ENCODE results near the gene AK6. TPM values are rescaled to one million over a fixed set of nuclear protein-coding genes. Genes with fewer than 3 reads are reported as not detected.

Gene AK6
- total RNA-seq, 3 donors from 2014 or later, result 21.4 to 35.8 (median 28.5) TPM

- ATAC-seq (peak; percentile 63), DNase-seq (no peak)
- peaks cover 31% of the 10 kb centered on the region for H3K4me1 ChIP-seq (ENCODE audit: low read depth)
- peak overlapping the region; percentile 66 for H3K4me3 ChIP-seq
- H3K36me3 ChIP-seq (ENCODE audit: low read depth), result peaks cover 4% of the 10 kb centered on the region
- TF ChIP-seq, protein P1, sequence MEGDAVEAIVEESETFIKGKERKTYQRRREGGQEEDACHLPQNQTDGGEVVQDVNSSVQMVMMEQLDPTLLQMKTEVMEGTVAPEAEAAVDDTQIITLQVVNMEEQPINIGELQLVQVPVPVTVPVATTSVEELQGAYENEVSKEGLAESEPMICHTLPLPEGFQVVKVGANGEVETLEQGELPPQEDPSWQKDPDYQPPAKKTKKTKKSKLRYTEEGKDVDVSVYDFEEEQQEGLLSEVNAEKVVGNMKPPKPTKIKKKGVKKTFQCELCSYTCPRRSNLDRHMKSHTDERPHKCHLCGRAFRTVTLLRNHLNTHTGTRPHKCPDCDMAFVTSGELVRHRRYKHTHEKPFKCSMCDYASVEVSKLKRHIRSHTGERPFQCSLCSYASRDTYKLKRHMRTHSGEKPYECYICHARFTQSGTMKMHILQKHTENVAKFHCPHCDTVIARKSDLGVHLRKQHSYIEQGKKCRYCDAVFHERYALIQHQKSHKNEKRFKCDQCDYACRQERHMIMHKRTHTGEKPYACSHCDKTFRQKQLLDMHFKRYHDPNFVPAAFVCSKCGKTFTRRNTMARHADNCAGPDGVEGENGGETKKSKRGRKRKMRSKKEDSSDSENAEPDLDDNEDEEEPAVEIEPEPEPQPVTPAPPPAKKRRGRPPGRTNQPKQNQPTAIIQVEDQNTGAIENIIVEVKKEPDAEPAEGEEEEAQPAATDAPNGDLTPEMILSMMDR (IDR thresholded peaks at IDR 0.05), result no peak
- intact Hi-C loops (cut with DNase I, micrococcal nuclease), result no loop called here
- no peaks in the 10 kb centered on the region for H3K9me3 ChIP-seq
These were observed 621 bp downstream of the AK6 start for GRCh38 chr5:69368458-69369339.

- DNase-seq, result no peak
- Histone ChIP-seq H3K36me3 (ENCODE audit: low read depth) (peaks cover 4% of the 10 kb centered on the region), H3K9me3 (no peaks in the 10 kb centered on the region), H3K4me1 (ENCODE audit: low read depth) (peaks cover 31% of the 10 kb centered on the region), H3K4me3 (no peak overlapping the region)
- ATAC-seq, result no peak
- TF ChIP-seq, protein P1 (IDR thresholded peaks at IDR 0.05), result no peak
- intact Hi-C loops (cut with DNase I, micrococcal nuclease), result no loop called here
These were observed 1.5 kb downstream of the AK6 start for GRCh38 chr5:69367697-69368279.

DNA sequence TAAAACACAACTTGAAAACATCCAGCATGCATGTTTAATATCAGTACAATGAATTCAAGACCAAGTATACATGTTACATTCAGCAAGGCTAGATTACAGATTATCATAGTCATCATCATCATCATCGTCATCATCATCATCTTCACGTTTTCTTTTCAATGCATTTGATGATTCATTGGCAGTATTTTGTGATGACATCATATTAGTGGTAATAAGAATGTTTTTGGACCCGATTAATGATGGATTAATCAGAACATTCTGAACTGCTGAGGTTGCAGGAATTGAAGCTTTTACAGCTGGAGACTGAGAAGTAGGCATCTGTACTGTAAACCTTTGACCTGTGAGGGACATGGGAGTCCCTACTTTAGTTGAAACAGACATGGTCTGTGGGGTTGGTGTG is 4.5 kb downstream of the AK6 start:
- peaks cover 4% of the 10 kb centered on the region for H3K36me3 ChIP-seq (ENCODE audit: low read depth)
- H3K4me3 ChIP-seq, result no peak overlapping the region
- no peaks in the 10 kb centered on the region for H3K9me3 ChIP-seq
- no peak for DNase-seq
- ATAC-seq, result no peak
- intact Hi-C loops (cut with DNase I, micrococcal nuclease), result no loop called here
- H3K4me1 ChIP-seq (ENCODE audit: low read depth), result peaks cover 13% of the 10 kb centered on the region
- TF ChIP-seq, protein P1 (IDR thresholded peaks at IDR 0.05), result no peak

- Histone ChIP-seq H3K9me3 (no peaks in the 10 kb centered on the region), H3K4me3 (no peak overlapping the region), H3K36me3 (ENCODE audit: low read depth) (peaks cover 4% of the 10 kb centered on the region), H3K4me1 (ENCODE audit: low read depth) (peaks cover 13% of the 10 kb centered on the region)
- intact Hi-C loops (cut with DNase I, micrococcal nuclease), result no loop called here
- TF ChIP-seq, protein P1 (IDR thresholded peaks at IDR 0.05), result no peak
- ATAC-seq (no peak), DNase-seq (no peak)
These were observed 4.9 kb downstream of the AK6 start for GRCh38 chr5:69364414-69364813.

DNA sequence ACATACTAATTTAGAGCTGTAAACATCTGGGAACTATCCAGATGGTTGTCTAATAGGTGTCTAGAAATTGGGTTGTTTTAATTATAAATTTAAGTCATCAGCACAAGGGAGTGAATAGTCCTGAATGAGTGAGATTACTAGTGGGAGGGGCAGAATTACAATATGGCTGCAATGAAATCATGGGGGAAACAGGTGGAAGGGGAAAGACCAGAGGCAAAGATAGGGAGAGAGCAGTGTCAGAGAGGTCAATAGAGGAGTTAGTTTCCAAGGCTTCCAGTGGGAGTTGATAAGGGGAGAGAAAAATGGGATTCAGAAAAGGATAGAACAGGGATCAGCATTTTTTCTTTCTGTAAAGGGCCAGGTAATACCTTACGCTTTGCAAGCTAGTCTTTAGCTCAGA is 8.9 kb downstream of the AK6 start:
- peaks cover 2% of the 10 kb centered on the region for H3K36me3 ChIP-seq (ENCODE audit: low read depth)
- H3K4me1 ChIP-seq (ENCODE audit: low read depth), result no peaks in the 10 kb centered on the region
- DNase-seq (no peak), ATAC-seq (no peak)
- H3K4me3 ChIP-seq, result no peak overlapping the region
- H3K9me3 ChIP-seq, result no peaks in the 10 kb centered on the region
- TF ChIP-seq, protein P1 (IDR thresholded peaks at IDR 0.05), result no peak
- intact Hi-C loops (cut with DNase I, micrococcal nuclease), result no loop called here

All from mucosa of descending colon (tissue), 3 donors.